Mesenchymal stem cell (in vitro differentiated cells and primary cell): Measurements from ENCODE around the gene HIP1.
"Not testable (repeated sequence)": the region's sequence is repeated elsewhere in the genome, so short reads cannot be mapped to it uniquely, and the experiment has no call there.

Experiments used
- DNase-seq: peaks from one replicate; pipeline ENCODE4 v3.0.0-alpha.2; 2013
- H2AFZ ChIP-seq: one replicate; pipeline ENCODE4 v1.6.1; 2013; ENCODE audit warnings: low read depth, mild to moderate bottlenecking, control low read depth, inconsistent platforms, low read length, moderate library complexity
- H2AK5ac ChIP-seq: 2 replicates; pipeline ENCODE4 v1.6.1; 2013; ENCODE audit warnings: low read length, moderate library complexity, mild to moderate bottlenecking, inconsistent platforms; ENCODE audit not compliant: severe bottlenecking
- H2BK120ac ChIP-seq: one replicate; pipeline ENCODE4 v1.6.1; 2013; ENCODE audit warnings: low read depth, mild to moderate bottlenecking, inconsistent platforms, low read length, moderate library complexity
- H2BK12ac ChIP-seq, 2 experiments: one replicate each; pipeline ENCODE4 v1.6.1; 2013; ENCODE audit warnings: inconsistent platforms in 2 of 2, low read length in 2 of 2, mild to moderate bottlenecking in 2 of 2, moderate library complexity in 2 of 2, control low read depth in 1 of 2
- H2BK15ac ChIP-seq: one replicate; pipeline ENCODE4 v1.6.1; 2013; ENCODE audit warnings: mild to moderate bottlenecking, low read depth, inconsistent platforms; ENCODE audit not compliant: poor library complexity, severe bottlenecking
- H2BK5ac ChIP-seq: 2 replicates; pipeline ENCODE4 v1.6.1; 2013; ENCODE audit warnings: low read depth, mild to moderate bottlenecking, low read length, control low read depth, inconsistent platforms; ENCODE audit not compliant: poor library complexity, severe bottlenecking
- H3K14ac ChIP-seq, 2 experiments: one replicate each; pipeline ENCODE4 v1.6.1; 2013; ENCODE audit warnings: inconsistent platforms in 2 of 2, low read length in 2 of 2, control low read depth in 1 of 2, mild to moderate bottlenecking in 1 of 2, moderate library complexity in 1 of 2
- H3K18ac ChIP-seq, 2 experiments: one replicate each; pipeline ENCODE4 v1.6.1; 2013; ENCODE audit warnings: inconsistent platforms in 2 of 2, low read length in 2 of 2, control low read depth in 1 of 2, low read depth in 1 of 2, mild to moderate bottlenecking in 1 of 2
- H3K23ac ChIP-seq, 2 experiments: one replicate each; pipeline ENCODE4 v1.6.1; 2013; ENCODE audit warnings: inconsistent platforms in 2 of 2, low read length in 2 of 2, mild to moderate bottlenecking in 2 of 2, moderate library complexity in 2 of 2, control low read depth in 1 of 2
- H3K27ac ChIP-seq: 2 replicates; pipeline ENCODE4 v1.5.1; 2013; ENCODE audit warnings: mild to moderate bottlenecking, moderate library complexity, low read length, control low read depth, inconsistent platforms; ENCODE audit not compliant: poor library complexity, severe bottlenecking
- H3K27me3 ChIP-seq, 2 experiments: 2 replicates each; pipeline versions ENCODE4 v1.6.1 to v1.7.0; 2013; ENCODE audit warnings: low read length in 2 of 2, mild to moderate bottlenecking in 2 of 2, moderate library complexity in 2 of 2, control low read depth in 1 of 2, inconsistent platforms in 1 of 2; ENCODE audit not compliant: control insufficient read depth in 1 of 2, insufficient read depth in 1 of 2
- H3K36me3 ChIP-seq, 2 experiments: 2 replicates each; pipeline versions ENCODE4 v1.6.1 to v1.7.0; 2013; ENCODE audit warnings: low read length in 2 of 2, control low read depth in 1 of 2, inconsistent platforms in 1 of 2, low read depth in 1 of 2, mild to moderate bottlenecking in 1 of 2; ENCODE audit not compliant: insufficient read depth in 2 of 2, control insufficient read depth in 1 of 2
- H3K4ac ChIP-seq, 2 experiments: one replicate each; pipeline ENCODE4 v1.6.1; 2013; ENCODE audit warnings: inconsistent platforms in 2 of 2, low read length in 2 of 2, mild to moderate bottlenecking in 2 of 2, moderate library complexity in 2 of 2, control low read depth in 1 of 2, low read depth in 1 of 2
- H3K4me1 ChIP-seq: 2 replicates; pipeline ENCODE4 v1.6.1; 2013; ENCODE audit warnings: low read depth, low read length, control low read depth; ENCODE audit not compliant: control insufficient read depth, insufficient read depth
- H3K4me2 ChIP-seq: 2 replicates; pipeline ENCODE4 v1.6.1; 2013; ENCODE audit warnings: low read length, mild to moderate bottlenecking, inconsistent platforms; ENCODE audit not compliant: poor library complexity, severe bottlenecking
- H3K4me3 ChIP-seq, 2 experiments: 2 replicates each; pipeline versions ENCODE4 v1.5.1 to v1.7.0; 2013; ENCODE audit warnings: low read length in 2 of 2, mild to moderate bottlenecking in 2 of 2, control low read depth in 1 of 2, low read depth in 1 of 2; ENCODE audit not compliant: insufficient read depth in 1 of 2
- H3K79me1 ChIP-seq: replicated peaks from 2 replicates; pipeline ENCODE4 v1.6.1; 2013; ENCODE audit warnings: mild to moderate bottlenecking, control low read depth, low read length, inconsistent platforms; ENCODE audit not compliant: poor library complexity, severe bottlenecking
- H3K9ac ChIP-seq: 2 replicates; pipeline ENCODE4 v1.7.0; 2013; ENCODE audit warnings: mild to moderate bottlenecking, low read length, moderate library complexity
- H3K9me3 ChIP-seq: 2 replicates; pipeline ENCODE4 v1.7.0; 2013; ENCODE audit warnings: mild to moderate bottlenecking, low read length; ENCODE audit not compliant: control insufficient read depth
- H4K8ac ChIP-seq: one replicate; pipeline ENCODE4 v1.6.1; 2013; ENCODE audit warnings: inconsistent platforms, mild to moderate bottlenecking, low read length, moderate library complexity
- H4K91ac ChIP-seq: one replicate; pipeline ENCODE4 v1.6.1; 2013; ENCODE audit warnings: mild to moderate bottlenecking, low read length, inconsistent platforms
- whole genome bisulfite sequencing: methylation state at CpG from one replicate; pipeline ENCODE4 v1.1.7; 2013; ENCODE audit warnings: mixed read lengths; 5-methylcytosine and 5-hydroxymethylcytosine counted together

The HIP1 gene

GRCh38 chr7:75593500-75594184, 145.1 kb downstream of the HIP1 start:
- H2AFZ ChIP-seq, result not testable (repeated sequence)

GRCh38 chr7:75591467-75592255, 147.1 kb downstream of the HIP1 start:
- Histone ChIP-seq H3K4me2 (no peak overlapping the region), H3K4me1 (peaks cover 3% of the 10 kb centered on the region), H3K9ac (no peak overlapping the region), H3K9me3 (no peaks in the 10 kb centered on the region), H4K8ac (no peak overlapping the region), H2AK5ac (no peak overlapping the region), H2BK5ac (no peak overlapping the region), H3K4ac (no peak overlapping the region), H3K4me3 (no peak overlapping the region), H3K36me3 (peaks cover 6 to 26% of the 10 kb centered on the region in 2 experiments), H3K27ac (no peak overlapping the region), H2BK12ac (no peak overlapping the region), H3K27me3 (no peaks in the 10 kb centered on the region), H2BK15ac (no peak overlapping the region), H4K91ac (no peak overlapping the region), H3K14ac (no peak overlapping the region), H2AFZ (no peak overlapping the region), H3K18ac (no peak overlapping the region), H2BK120ac (no peak overlapping the region), H3K23ac (no peak overlapping the region), H3K79me1 (peaks cover 7% of the 10 kb centered on the region)
- DNase-seq, result no peak
- WGBS, result 94% methylated on average over 5 of the region's 5 CpGs

More at GRCh38 chr7:75593500-75594184, 145.1 kb downstream of the HIP1 start:
- H3K4me2 ChIP-seq, H3K18ac ChIP-seq, H3K27ac ChIP-seq, H4K91ac ChIP-seq, H2BK120ac ChIP-seq, DNase-seq, H3K4me3 ChIP-seq, H3K23ac ChIP-seq, H4K8ac ChIP-seq, H3K27me3 ChIP-seq, H2BK5ac ChIP-seq, H3K4ac ChIP-seq, H3K9ac ChIP-seq, H3K14ac ChIP-seq, H2AK5ac ChIP-seq, H2BK15ac ChIP-seq, H3K79me1 ChIP-seq, H2BK12ac ChIP-seq, H3K9me3 ChIP-seq: not testable (repeated sequence)
- 97% methylated on average over 11 of the region's 12 CpGs for WGBS
- Histone ChIP-seq H3K36me3 (peaks cover 6 to 25% of the 10 kb centered on the region in 2 experiments), H3K4me1 (peaks cover 13% of the 10 kb centered on the region)

- H2BK12ac ChIP-seq, result no peak overlapping the region
- H3K4me3 ChIP-seq, result no peak overlapping the region
- no peak overlapping the region for H3K27ac ChIP-seq
- no peaks in the 10 kb centered on the region for H3K27me3 ChIP-seq
- no peak overlapping the region for H3K14ac ChIP-seq
- H2AK5ac ChIP-seq, result no peak overlapping the region
- no peak overlapping the region for H3K18ac ChIP-seq
- H2BK5ac ChIP-seq, result no peak overlapping the region
- H3K9me3 ChIP-seq, result no peaks in the 10 kb centered on the region
- H3K79me1 ChIP-seq, result peaks cover 8% of the 10 kb centered on the region
- no peak overlapping the region for H3K4ac ChIP-seq
- H4K91ac ChIP-seq, result no peak overlapping the region
- no peak overlapping the region for H3K23ac ChIP-seq
- 92% methylated on average over 2 of the region's 2 CpGs for WGBS
- DNase-seq, result no peak
- H3K9ac ChIP-seq, result no peak overlapping the region
- H2BK15ac ChIP-seq, result no peak overlapping the region
- no peak overlapping the region for H3K4me2 ChIP-seq
- peaks cover 9 to 38% of the 10 kb centered on the region in 2 experiments for H3K36me3 ChIP-seq
- H2BK120ac ChIP-seq, result no peak overlapping the region
- H3K4me1 ChIP-seq, result peaks cover 1% of the 10 kb centered on the region
- no peak overlapping the region for H2AFZ ChIP-seq
- no peak overlapping the region for H4K8ac ChIP-seq
These were observed 148.3 kb downstream of the HIP1 start for GRCh38 chr7:75590373-75591005.

- H3K27me3 ChIP-seq, result no peaks in the 10 kb centered on the region
- WGBS, result 98% methylated on average over 5 of the region's 5 CpGs
These were observed 154.4 kb downstream of the HIP1 start for GRCh38 chr7:75584354-75584753.

More at GRCh38 chr7:75584354-75584753, 154.4 kb downstream of the HIP1 start:
- Histone ChIP-seq H3K4ac (no peak overlapping the region), H3K4me3 (no peak overlapping the region), H3K9me3 (no peaks in the 10 kb centered on the region), H2AK5ac (no peak overlapping the region), H3K4me2 (no peak overlapping the region), H3K9ac (no peak overlapping the region), H2BK12ac (no peak overlapping the region), H4K8ac (no peak overlapping the region), H3K27ac (no peak overlapping the region), H2BK5ac (no peak overlapping the region), H3K4me1 (peaks cover 7% of the 10 kb centered on the region), H3K79me1 (peaks cover 4% of the 10 kb centered on the region), H2BK120ac (no peak overlapping the region), H3K36me3 (peaks cover 6 to 66% of the 10 kb centered on the region in 2 experiments), H3K18ac (no peak overlapping the region), H2BK15ac (no peak overlapping the region), H4K91ac (no peak overlapping the region), H2AFZ (no peak overlapping the region), H3K14ac (no peak overlapping the region), H3K23ac (no peak overlapping the region)
- no peak for DNase-seq
